ENCODE measurements around the gene IDI2.

DNA sequence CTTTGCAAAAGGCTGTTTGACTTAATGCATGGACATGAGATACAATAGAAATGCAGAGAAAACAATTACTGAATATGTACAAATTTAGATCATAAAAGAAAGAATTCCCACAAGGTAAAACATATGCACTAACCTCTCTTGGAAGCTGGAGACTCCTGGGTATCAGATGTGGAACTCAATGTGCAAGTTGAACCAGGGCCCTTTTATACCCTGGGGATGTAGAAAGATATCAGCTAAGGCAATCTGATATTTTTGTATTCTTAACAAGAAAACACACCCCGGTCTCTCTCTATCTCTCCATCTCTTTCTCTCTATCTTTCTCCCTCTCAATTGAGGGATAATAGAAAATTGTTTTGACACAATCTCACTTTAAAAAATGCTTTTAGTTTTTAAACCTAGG is at the start of gene IDI2:
- TF ChIP-seq CTCF (IDR thresholded peaks at IDR 0.05), result no peak
- no peak for TF ChIP-seq POLR2A (IDR thresholded peaks at IDR 0.05)

Data from right lobe of liver (tissue), 4 donors.